ENCODE results near the gene ZFAND6. TPM values are rescaled to one million over a fixed set of nuclear protein-coding genes. Genes with fewer than 3 reads are reported as not detected.
A peak's percentile ranks its signal among the peaks of the same experiment; 100 is the strongest.
"Not testable (repeated sequence)": the region's sequence is repeated elsewhere in the genome, so short reads cannot be mapped to it uniquely, and the experiment has no call there.

ZFAND6 gene
- total RNA-seq, 1 experiment from 2014 or later = 89.7 TPM

DNA sequence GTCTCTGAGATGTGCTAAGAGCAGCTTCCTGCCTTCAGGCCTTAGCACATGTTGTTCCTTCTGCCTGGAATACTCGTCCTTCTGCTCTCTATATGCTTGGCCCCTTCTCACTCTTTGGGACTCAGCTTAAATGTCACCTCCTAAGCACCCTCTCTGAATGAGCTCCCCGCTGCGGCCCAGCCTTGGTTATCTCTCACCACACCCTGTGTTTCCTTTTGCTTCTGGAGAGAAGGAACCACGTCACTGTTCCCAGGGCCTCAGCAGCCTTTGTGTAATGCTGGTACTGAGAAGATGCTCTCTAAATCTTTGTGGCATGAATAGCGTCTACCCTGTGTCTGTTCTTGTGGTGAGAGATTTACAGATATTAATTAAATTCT, 95.5 kb downstream of the ZFAND6 start:
- no peak overlapping the region for H3K14ac ChIP-seq (ENCODE audit: insufficient read depth, low read length)
- H3K79me2 ChIP-seq (ENCODE audit: insufficient read depth, low read length) = no peaks in the 10 kb centered on the region
- H3K4me1 ChIP-seq (ENCODE audit: insufficient read depth, low read length) = no peaks in the 10 kb centered on the region; the same call in 1 of the 2 replicates
- H3K56ac ChIP-seq (ENCODE audit: insufficient read length, low read depth, low read length) = no peak overlapping the region
- H2AFZ ChIP-seq (ENCODE audit: low read length) = no peak overlapping the region
- peaks cover 11% of the 10 kb centered on the region for H3K23me2 ChIP-seq (ENCODE audit: insufficient read length, low read depth, low read length, poor library complexity, severe bottlenecking)
- H2BK12ac ChIP-seq (ENCODE audit: insufficient read length, low read depth, low read length) = no peak overlapping the region
- no peak overlapping the region for H2AK5ac ChIP-seq (ENCODE audit: insufficient read length, low read length)
- H2BK5ac ChIP-seq (ENCODE audit: insufficient read length, low read length) = no peak overlapping the region
- peak overlapping the region in 1 of 2 experiments; percentile 4; a peak in 1 of 5 replicates for H3K4me3 Mint-ChIP-seq
- no peaks in the 10 kb centered on the region for H3K79me1 ChIP-seq (ENCODE audit: insufficient read depth, low read depth, low read length, poor library complexity, severe bottlenecking)
- H3K27me3 ChIP-seq (ENCODE audit: insufficient read depth, low read length) = no peaks in the 10 kb centered on the region
- no peaks in the 10 kb centered on the region for H3K9me3 Mint-ChIP-seq
- H3K4me1 Mint-ChIP-seq = peaks cover 29 to 33% of the 10 kb centered on the region in 2 experiments
- peaks cover 11% of the 10 kb centered on the region for H3K27me3 Mint-ChIP-seq (ENCODE audit: low read depth)
- no peak overlapping the region for H3K18ac ChIP-seq (ENCODE audit: insufficient read length, low read depth, low read length)
- H4K20me1 ChIP-seq (ENCODE audit: control insufficient read depth, insufficient read depth, insufficient read length) = no peaks in the 10 kb centered on the region
- no peak overlapping the region for H3K4me2 ChIP-seq (ENCODE audit: insufficient read depth, insufficient read length, low read length)
- no peak overlapping the region for H4K5ac ChIP-seq (ENCODE audit: insufficient read length, low read depth, low read length)
- H3K4ac ChIP-seq (ENCODE audit: low read depth, low read length) = no peak overlapping the region
- no peak overlapping the region for H2BK20ac ChIP-seq (ENCODE audit: low read depth, low read length, poor library complexity, severe bottlenecking)
- no peak for DNase-seq
- TF ChIP-seq, protein P1, sequence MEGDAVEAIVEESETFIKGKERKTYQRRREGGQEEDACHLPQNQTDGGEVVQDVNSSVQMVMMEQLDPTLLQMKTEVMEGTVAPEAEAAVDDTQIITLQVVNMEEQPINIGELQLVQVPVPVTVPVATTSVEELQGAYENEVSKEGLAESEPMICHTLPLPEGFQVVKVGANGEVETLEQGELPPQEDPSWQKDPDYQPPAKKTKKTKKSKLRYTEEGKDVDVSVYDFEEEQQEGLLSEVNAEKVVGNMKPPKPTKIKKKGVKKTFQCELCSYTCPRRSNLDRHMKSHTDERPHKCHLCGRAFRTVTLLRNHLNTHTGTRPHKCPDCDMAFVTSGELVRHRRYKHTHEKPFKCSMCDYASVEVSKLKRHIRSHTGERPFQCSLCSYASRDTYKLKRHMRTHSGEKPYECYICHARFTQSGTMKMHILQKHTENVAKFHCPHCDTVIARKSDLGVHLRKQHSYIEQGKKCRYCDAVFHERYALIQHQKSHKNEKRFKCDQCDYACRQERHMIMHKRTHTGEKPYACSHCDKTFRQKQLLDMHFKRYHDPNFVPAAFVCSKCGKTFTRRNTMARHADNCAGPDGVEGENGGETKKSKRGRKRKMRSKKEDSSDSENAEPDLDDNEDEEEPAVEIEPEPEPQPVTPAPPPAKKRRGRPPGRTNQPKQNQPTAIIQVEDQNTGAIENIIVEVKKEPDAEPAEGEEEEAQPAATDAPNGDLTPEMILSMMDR (conservative IDR thresholded peaks at IDR 0.05) = no peak
- H4K91ac ChIP-seq (ENCODE audit: insufficient read length, low read depth, low read length) = no peak overlapping the region
- no peaks in the 10 kb centered on the region for H3K9me3 ChIP-seq (ENCODE audit: control insufficient read depth, low read depth, low read length)
- no peak overlapping the region for H2BK15ac ChIP-seq (ENCODE audit: low read depth, low read length)
- no CpG with 5 or more reads among the region's 5 CpGs for WGBS (ENCODE audit: extremely low coverage, insufficient read length, low lambda C conversion rate)
- H3K36me3 Mint-ChIP-seq (ENCODE audit: insufficient read depth in 1 of 3, low read depth in 3 of 3) = peaks cover 3 to 12% (median 4%) of the 10 kb centered on the region in 3 experiments; a peak in 5 of 7 replicates
- no peak overlapping the region for H2BK120ac ChIP-seq (ENCODE audit: low read depth, low read length, poor library complexity, severe bottlenecking)
- no peak overlapping the region for H4K8ac ChIP-seq (replicated peaks; ENCODE audit: insufficient read length, low read depth, low read length)
- no peak overlapping the region for H3K23ac ChIP-seq (ENCODE audit: insufficient read length, low read depth, low read length)
- no peak overlapping the region for H3K9ac ChIP-seq (ENCODE audit: extremely low read depth, insufficient read length, low read length)
- H3K27ac ChIP-seq (ENCODE audit: insufficient read length, low read depth, low read length) = no peak overlapping the region
- no peak overlapping the region for H3T11ph ChIP-seq (ENCODE audit: low read length)
- no peak overlapping the region; a peak in 1 of 7 replicates for H3K27ac Mint-ChIP-seq

DNA sequence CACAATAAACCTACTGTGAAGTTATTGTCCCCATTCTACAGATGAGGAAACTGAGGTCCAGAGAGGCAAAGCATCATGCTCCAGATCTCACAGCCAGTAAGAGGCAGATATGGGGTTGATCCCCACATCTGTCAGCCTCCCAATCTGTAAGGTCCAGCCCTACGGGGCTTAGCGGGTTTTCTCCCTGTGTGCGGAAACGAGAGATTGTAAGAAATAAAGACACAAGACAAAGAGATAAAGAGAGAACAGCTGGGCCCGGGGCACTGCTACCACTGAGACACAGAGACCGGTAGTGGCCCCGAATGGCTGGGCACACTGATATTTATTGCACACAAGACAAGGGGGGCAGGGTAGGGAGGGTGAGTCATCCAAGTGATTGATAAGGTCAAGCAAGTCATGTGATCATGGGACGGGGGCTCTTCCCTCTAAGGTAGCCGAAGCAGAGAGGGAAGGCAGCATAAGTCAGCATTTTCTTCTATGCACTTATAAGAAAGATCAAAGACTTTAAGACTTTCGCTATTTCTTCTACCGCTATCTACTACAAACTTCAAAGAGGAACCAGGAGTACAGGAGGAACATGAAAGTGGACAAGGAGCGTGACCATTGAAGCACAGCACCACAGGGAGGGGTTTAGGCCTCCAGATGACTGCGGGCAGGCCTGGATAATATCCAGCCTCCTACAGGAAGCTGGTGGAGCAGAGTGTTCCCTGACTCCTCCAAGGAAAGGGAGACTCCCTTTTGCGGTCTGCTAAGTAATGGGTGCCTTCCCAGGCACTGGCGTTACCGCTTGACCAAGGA, 96.1 kb downstream of the ZFAND6 start:
- peaks cover 11% of the 10 kb centered on the region for H3K23me2 ChIP-seq (ENCODE audit: insufficient read length, low read depth, low read length, poor library complexity, severe bottlenecking)
- WGBS (ENCODE audit: extremely low coverage, insufficient read length, low lambda C conversion rate) = no CpG with 5 or more reads among the region's 16 CpGs
- H2BK5ac ChIP-seq (ENCODE audit: insufficient read length, low read length) = not testable (repeated sequence)

More for the DNA sequence above, 96.1 kb downstream of the ZFAND6 start:
- H2AK5ac ChIP-seq (ENCODE audit: insufficient read length, low read length); H3K56ac ChIP-seq (ENCODE audit: insufficient read length, low read depth, low read length); H3K27ac ChIP-seq (ENCODE audit: insufficient read length, low read depth, low read length); DNase-seq; H4K8ac ChIP-seq (replicated peaks; ENCODE audit: insufficient read length, low read depth, low read length); H2BK20ac ChIP-seq (ENCODE audit: low read depth, low read length, poor library complexity, severe bottlenecking); H2BK12ac ChIP-seq (ENCODE audit: insufficient read length, low read depth, low read length); H3K4ac ChIP-seq (ENCODE audit: low read depth, low read length); H4K5ac ChIP-seq (ENCODE audit: insufficient read length, low read depth, low read length); H2BK15ac ChIP-seq (ENCODE audit: low read depth, low read length); H3K23ac ChIP-seq (ENCODE audit: insufficient read length, low read depth, low read length); H3K27me3 ChIP-seq (ENCODE audit: insufficient read depth, low read length); H4K20me1 ChIP-seq (ENCODE audit: control insufficient read depth, insufficient read depth, insufficient read length); H3K79me2 ChIP-seq (ENCODE audit: insufficient read depth, low read length); H3K4me2 ChIP-seq (ENCODE audit: insufficient read depth, insufficient read length, low read length); H3K79me1 ChIP-seq (ENCODE audit: insufficient read depth, low read depth, low read length, poor library complexity, severe bottlenecking); H2BK120ac ChIP-seq (ENCODE audit: low read depth, low read length, poor library complexity, severe bottlenecking); H2AFZ ChIP-seq (ENCODE audit: low read length); H3K9me3 Mint-ChIP-seq; H3T11ph ChIP-seq (ENCODE audit: low read length); H4K91ac ChIP-seq (ENCODE audit: insufficient read length, low read depth, low read length); H3K9me3 ChIP-seq (ENCODE audit: control insufficient read depth, low read depth, low read length); H3K4me3 Mint-ChIP-seq; H3K4me1 ChIP-seq (ENCODE audit: insufficient read depth, low read length); H3K18ac ChIP-seq (ENCODE audit: insufficient read length, low read depth, low read length); H3K9ac ChIP-seq (ENCODE audit: extremely low read depth, insufficient read length, low read length); H3K14ac ChIP-seq (ENCODE audit: insufficient read depth, low read length): not testable (repeated sequence)
- H3K36me3 Mint-ChIP-seq (ENCODE audit: insufficient read depth in 1 of 3, low read depth in 3 of 3) = peaks cover 3 to 12% (median 4%) of the 10 kb centered on the region in 3 experiments; a peak in 5 of 7 replicates
- peaks cover 29 to 34% of the 10 kb centered on the region in 2 experiments for H3K4me1 Mint-ChIP-seq
- peaks cover 11% of the 10 kb centered on the region for H3K27me3 Mint-ChIP-seq (ENCODE audit: low read depth)
- peak overlapping the region in 2 of 3 experiments; percentile 45 to 46; a peak in 2 of 7 replicates for H3K27ac Mint-ChIP-seq

Data from H9 (cell line).